Measurements from ENCODE around the gene SH3BGRL2.

SH3BGRL2 gene

GRCh38 chr6:79750806-79751205, 119.7 kb downstream of the SH3BGRL2 start:
- Histone ChIP-seq H3K4me1 (ENCODE audit: control insufficient read depth, insufficient read depth, low read length) (no peaks in the 10 kb centered on the region; the same call in 1 of the 2 replicates), H3K4me3 (ENCODE audit: low read depth, low read length) (no peak overlapping the region), H3K36me3 (ENCODE audit: control insufficient read depth, insufficient read depth, low read length) (no peaks in the 10 kb centered on the region), H3K27ac (ENCODE audit: low read depth, low read length) (no peak overlapping the region), H3K9me3 (ENCODE audit: control insufficient read depth, insufficient read depth, low read depth, low read length) (no peaks in the 10 kb centered on the region), H3K27me3 (ENCODE audit: control insufficient read depth, insufficient read depth, low read length) (no peaks in the 10 kb centered on the region), H3K9ac (ENCODE audit: low read length) (no peak overlapping the region)

Measured in HUES6 (cell line).